ENCODE results near the gene ADAMTS8. TPM values are rescaled to one million over a fixed set of nuclear protein-coding genes. Genes with fewer than 3 reads are reported as not detected.

ADAMTS8 gene
- total RNA-seq, 2 experiments from 2014 or later = not detected

DNA sequence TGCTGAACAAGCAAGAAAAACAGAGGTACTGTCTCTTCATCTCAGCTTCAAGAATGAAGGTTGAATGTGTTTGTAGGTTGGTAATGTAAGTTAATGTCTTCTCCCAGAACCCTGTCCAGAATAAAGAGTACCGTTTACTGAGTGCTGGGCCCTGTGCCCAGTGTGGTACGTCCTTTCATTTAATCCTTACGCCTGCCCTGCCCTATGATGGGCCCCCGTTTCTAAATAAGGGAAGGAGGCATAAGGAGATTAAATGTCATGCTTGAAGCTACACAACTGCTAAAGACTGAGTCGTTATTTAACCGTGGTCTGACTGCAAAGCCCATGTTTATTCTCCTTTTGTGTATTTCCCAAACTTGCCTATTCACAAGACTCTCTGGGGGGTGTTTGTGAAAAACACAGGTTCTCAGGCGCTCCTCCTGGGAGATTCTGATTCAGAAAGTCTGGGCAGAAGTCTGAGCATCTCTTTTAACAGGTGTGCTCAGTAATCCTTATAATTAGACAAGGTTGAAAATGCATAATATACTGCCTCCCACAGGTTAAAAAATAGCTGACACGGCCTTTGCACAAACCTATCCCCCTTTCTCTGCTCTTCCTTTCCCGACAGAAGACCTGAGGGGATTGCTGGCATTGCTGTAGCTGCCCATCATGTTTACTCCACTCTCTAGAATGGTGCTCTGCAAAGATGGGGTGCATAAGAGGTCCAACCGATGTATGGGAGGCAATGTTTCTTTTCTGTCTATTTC lies 57.4 kb downstream of the ADAMTS8 start:
- no peaks in the 10 kb centered on the region for H3K9me3 Mint-ChIP-seq
- CTCF ChIA-PET = interaction anchor here (1.1 to 2.4 kb wide), 2 partner anchors 55 to 159 kb away, joined by 3 to 9 read pairs; no protein-coding TSS in a partner anchor
- H3K36me3 Mint-ChIP-seq (ENCODE audit: low read depth) = no peaks in the 10 kb centered on the region
- intact Hi-C loops (cut with micrococcal nuclease) = loop anchor here (1.0 kb wide), 1 partner anchor 158 kb away; no protein-coding TSS in a partner anchor
- no peaks in the 10 kb centered on the region for H3K27me3 Mint-ChIP-seq (ENCODE audit: low read depth)
- H3K27ac Mint-ChIP-seq = no peak overlapping the region
- H3K4me3 Mint-ChIP-seq = no peak overlapping the region
- DNase-seq = no peak
- no peaks in the 10 kb centered on the region for H3K4me1 Mint-ChIP-seq (ENCODE audit: low read depth)

DNA sequence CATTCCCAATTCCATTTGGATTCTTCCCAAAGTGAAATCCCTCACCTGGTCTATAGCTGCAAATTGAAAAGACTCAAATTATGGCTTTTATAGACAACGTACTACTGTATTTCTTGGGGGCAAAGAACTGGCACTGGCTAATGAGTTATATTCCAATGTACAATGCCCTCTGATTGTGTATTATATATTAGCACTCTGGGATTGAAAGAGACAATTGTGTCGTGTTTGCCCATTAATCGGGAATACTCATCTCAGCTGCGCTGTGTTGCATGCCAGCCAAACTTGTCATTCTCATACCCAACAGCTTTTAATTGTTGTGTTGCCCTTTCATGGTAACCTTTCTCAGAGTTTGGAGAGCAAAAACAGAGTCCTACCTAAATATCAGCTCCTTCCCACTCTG lies 58.7 kb downstream of the ADAMTS8 start:
- no peak overlapping the region for H3K27ac Mint-ChIP-seq
- no peak for DNase-seq
- CTCF ChIA-PET = interaction anchor here (0.6 to 2.4 kb wide), 4 partner anchors 26 to 176 kb away, joined by 3 to 9 read pairs (median 4); no protein-coding TSS in a partner anchor
- H3K36me3 Mint-ChIP-seq (ENCODE audit: low read depth) = no peaks in the 10 kb centered on the region
- no peak overlapping the region for H3K4me3 Mint-ChIP-seq
- no peaks in the 10 kb centered on the region for H3K4me1 Mint-ChIP-seq (ENCODE audit: low read depth)
- H3K27me3 Mint-ChIP-seq (ENCODE audit: low read depth) = no peaks in the 10 kb centered on the region
- H3K9me3 Mint-ChIP-seq = no peaks in the 10 kb centered on the region
- intact Hi-C loops (cut with micrococcal nuclease) = no loop called here

DNA sequence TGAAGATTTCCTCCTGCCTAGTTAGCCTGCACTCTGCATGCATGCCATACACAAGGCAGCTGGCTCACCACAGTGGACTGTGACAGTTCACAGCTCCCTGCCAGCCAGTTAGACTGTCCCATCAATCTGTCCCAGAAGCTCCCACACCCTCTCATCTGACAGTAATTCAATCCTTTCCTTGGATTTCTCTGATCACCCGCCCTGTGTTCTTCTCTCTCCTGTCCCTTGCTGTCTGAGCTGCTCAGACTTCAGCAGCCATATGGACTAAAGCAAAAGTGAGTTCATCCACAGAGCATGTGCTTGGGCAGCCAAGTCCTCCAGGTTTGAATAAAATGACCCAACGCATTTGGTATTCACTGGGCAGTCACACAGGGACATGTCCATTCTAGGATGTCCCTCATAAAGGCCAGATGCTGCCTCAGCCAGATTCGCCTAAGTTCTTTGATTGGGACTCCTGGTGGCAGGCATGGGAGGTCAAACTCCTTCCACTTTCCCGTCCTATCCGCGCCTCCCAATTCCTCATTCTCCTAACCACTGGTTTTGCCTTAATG lies 59.2 kb downstream of the ADAMTS8 start:
- no peaks in the 10 kb centered on the region for H3K4me1 Mint-ChIP-seq (ENCODE audit: low read depth)
- no peak for DNase-seq
- H3K36me3 Mint-ChIP-seq (ENCODE audit: low read depth) = no peaks in the 10 kb centered on the region
- no peaks in the 10 kb centered on the region for H3K9me3 Mint-ChIP-seq
- H3K4me3 Mint-ChIP-seq = no peak overlapping the region
- H3K27me3 Mint-ChIP-seq (ENCODE audit: low read depth) = no peaks in the 10 kb centered on the region
- no peak overlapping the region for H3K27ac Mint-ChIP-seq
- CTCF ChIA-PET = interaction anchor here (0.9 to 1.5 kb wide), 3 partner anchors 71 to 489 kb away, joined by 3 to 5 read pairs (median 4); no protein-coding TSS in a partner anchor
- intact Hi-C loops (cut with micrococcal nuclease) = no loop called here

DNA sequence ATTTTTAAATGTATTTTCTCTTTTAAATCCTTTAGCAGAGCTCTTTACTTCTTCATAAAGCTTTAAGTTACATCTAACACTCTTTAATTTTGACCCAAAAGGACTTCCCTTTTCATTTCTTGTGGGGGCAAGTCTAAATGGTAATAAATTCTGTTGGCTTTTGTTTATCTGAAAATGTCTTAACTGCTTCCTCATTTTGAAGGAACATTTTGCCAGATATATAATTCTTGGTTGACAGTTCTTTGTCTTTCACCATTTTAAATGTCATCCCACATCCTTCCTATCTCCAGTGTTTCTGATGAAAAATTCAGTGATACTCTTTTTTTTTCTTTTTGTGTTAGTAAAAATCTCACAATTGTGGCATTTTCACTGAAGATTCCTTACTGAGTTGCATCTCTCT lies 69.0 kb downstream of the ADAMTS8 start:
- H3K4me3 Mint-ChIP-seq = no peak overlapping the region
- H3K27ac Mint-ChIP-seq = no peak overlapping the region
- no peak for DNase-seq
- CTCF ChIA-PET = no interaction called here
- no peaks in the 10 kb centered on the region for H3K4me1 Mint-ChIP-seq (ENCODE audit: low read depth)
- peaks cover 14% of the 10 kb centered on the region for H3K9me3 Mint-ChIP-seq
- peaks cover 5% of the 10 kb centered on the region for H3K36me3 Mint-ChIP-seq (ENCODE audit: low read depth)
- intact Hi-C loops (cut with micrococcal nuclease) = no loop called here
- H3K27me3 Mint-ChIP-seq (ENCODE audit: low read depth) = no peaks in the 10 kb centered on the region

- intact Hi-C loops (cut with micrococcal nuclease) = no loop called here
- Mint-ChIP-seq H3K4me3 (no peak overlapping the region), H3K4me1 (ENCODE audit: low read depth) (no peaks in the 10 kb centered on the region), H3K36me3 (ENCODE audit: low read depth) (peaks cover 5% of the 10 kb centered on the region), H3K9me3 (peaks cover 16% of the 10 kb centered on the region), H3K27ac (no peak overlapping the region), H3K27me3 (ENCODE audit: low read depth) (no peaks in the 10 kb centered on the region)
- CTCF ChIA-PET = no interaction called here
- DNase-seq = no peak
Observed at GRCh38 chr11:130358398-130358797, 70.0 kb downstream of the ADAMTS8 start.

Other genes with a start within 250 kb of the ADAMTS8 start
- gene ZBTB44, start 113.7 kb downstream of the ADAMTS8 start, total RNA-seq = 10 to 100 TPM; 35.0 to 39.8 TPM
- not detected for gene ADAMTS15, start 20.0 kb upstream of the ADAMTS8 start, total RNA-seq